DOHH2 (cell line): ENCODE measurements around the gene PTGR1.

Source experiments
- H3F3A ChIP-seq: fragments of 200-600 bp; sonication (generic), shearing (Covaris generic); 2 replicates; pipeline ENCODE4 v1.6.0; 2016; ENCODE audit warnings: antibody characterized with exemption, mild to moderate bottlenecking; ENCODE audit not compliant: control insufficient read depth, insufficient read depth
- H3K27ac ChIP-seq: fragments of 200-600 bp; sonication (generic); 2 replicates; pipeline ENCODE4 v1.5.1; 2014; ENCODE audit warnings: low read depth, mild to moderate bottlenecking, low read length, moderate library complexity
- H3K27me3 ChIP-seq: fragments of 200-600 bp; sonication (generic); 2 replicates; pipeline ENCODE4 v1.6.1; 2014; ENCODE audit warnings: mild to moderate bottlenecking, low read length, mixed read lengths; ENCODE audit not compliant: control insufficient read depth
- H3K36me3 ChIP-seq: fragments of 200-600 bp; sonication (generic); 2 replicates; pipeline ENCODE4 v1.6.1; 2014; ENCODE audit warnings: mild to moderate bottlenecking, low read length, moderate library complexity, mixed read lengths; ENCODE audit not compliant: control insufficient read depth
- H3K4me1 ChIP-seq: fragments of 200-600 bp; sonication (generic); 2 replicates; pipeline ENCODE4 v1.6.1; 2014; ENCODE audit warnings: mild to moderate bottlenecking, low read length, mixed read lengths; ENCODE audit not compliant: control insufficient read depth
- H3K4me2 ChIP-seq: fragments of 200-600 bp; sonication (generic); 2 replicates; pipeline ENCODE4 v1.6.0; 2014; ENCODE audit warnings: mild to moderate bottlenecking, low read length, moderate library complexity
- H3K4me3 ChIP-seq: fragments of 200-600 bp; sonication (generic); 2 replicates; pipeline ENCODE4 v1.5.1; 2014; ENCODE audit warnings: mild to moderate bottlenecking, low read length, mixed read lengths
- H3K79me2 ChIP-seq: fragments of 200-600 bp; sonication (generic); 2 replicates; pipeline ENCODE4 v1.6.1; 2014; ENCODE audit warnings: mild to moderate bottlenecking, low read length, mixed read lengths; ENCODE audit not compliant: control insufficient read depth
- H3K9me2 ChIP-seq: fragments of 200-600 bp; sonication (generic); replicated peaks from 2 replicates; pipeline ENCODE4 v1.6.1; 2014; ENCODE audit warnings: mild to moderate bottlenecking, low read length, mixed read lengths; ENCODE audit not compliant: control insufficient read depth
- H3K9me3 ChIP-seq: fragments of 200-600 bp; sonication (generic); 2 replicates; pipeline ENCODE4 v1.6.1; 2014; ENCODE audit warnings: antibody characterized with exemption, low read length, mixed read lengths; ENCODE audit not compliant: control insufficient read depth, insufficient read depth
- H4K20me1 ChIP-seq: fragments of 200-600 bp; sonication (generic); 2 replicates; pipeline ENCODE4 v1.6.0; 2014; ENCODE audit warnings: low read depth, mild to moderate bottlenecking, antibody characterized with exemption, low read length, moderate library complexity; ENCODE audit not compliant: control insufficient read depth, insufficient read depth
- EZH2phosphoT487 ChIP-seq: fragments of 200-600 bp; sonication (generic); IDR thresholded peaks from 2 replicates; pipeline ENCODE4 v1.6.1; 2017; ENCODE audit warnings: borderline replicate concordance, mild to moderate bottlenecking, antibody characterized with exemption, low read length, moderate library complexity, mixed read lengths
- TF ChIP-seq, protein P1 (sequence below): fragments of 200-600 bp; sonication (generic); IDR thresholded peaks from one replicate; pipeline ENCODE4 v1.5.1; 2014; ENCODE audit warnings: antibody characterized with exemption, mild to moderate bottlenecking, low read depth, low read length; ENCODE audit not compliant: poor library complexity, severe bottlenecking

The PTGR1 gene

DNA sequence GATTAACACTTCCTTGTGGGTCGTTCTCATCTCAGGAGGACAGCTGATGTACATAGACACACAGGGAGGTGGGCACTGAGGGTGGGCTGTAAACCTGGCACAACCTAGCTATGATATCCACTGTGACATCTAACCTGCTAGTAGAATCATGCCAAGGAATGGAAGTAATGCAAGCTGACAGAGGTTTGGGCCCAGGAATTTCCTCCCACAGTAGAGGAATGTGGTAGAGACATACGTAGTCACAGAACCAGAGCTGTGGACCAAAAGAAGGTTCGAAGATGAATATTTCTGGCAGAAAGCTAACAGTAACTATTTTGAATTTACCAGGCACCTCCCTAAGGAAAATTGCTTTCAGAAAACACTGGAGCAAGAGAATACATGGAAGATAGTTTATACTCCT is 16.5 kb upstream of the PTGR1 start:
- Histone ChIP-seq H3K27ac (no peak overlapping the region), H3K9me2 (no peaks in the 10 kb centered on the region), H3F3A (no peaks in the 10 kb centered on the region), H3K79me2 (no peaks in the 10 kb centered on the region), H3K4me3 (no peak overlapping the region), H3K4me1 (peaks cover 10% of the 10 kb centered on the region), H3K4me2 (no peak overlapping the region), H3K36me3 (no peaks in the 10 kb centered on the region), H4K20me1 (no peaks in the 10 kb centered on the region), H3K9me3 (no peaks in the 10 kb centered on the region), H3K27me3 (no peaks in the 10 kb centered on the region; the same call in 1 of the 2 replicates)
- TF ChIP-seq, protein P1, sequence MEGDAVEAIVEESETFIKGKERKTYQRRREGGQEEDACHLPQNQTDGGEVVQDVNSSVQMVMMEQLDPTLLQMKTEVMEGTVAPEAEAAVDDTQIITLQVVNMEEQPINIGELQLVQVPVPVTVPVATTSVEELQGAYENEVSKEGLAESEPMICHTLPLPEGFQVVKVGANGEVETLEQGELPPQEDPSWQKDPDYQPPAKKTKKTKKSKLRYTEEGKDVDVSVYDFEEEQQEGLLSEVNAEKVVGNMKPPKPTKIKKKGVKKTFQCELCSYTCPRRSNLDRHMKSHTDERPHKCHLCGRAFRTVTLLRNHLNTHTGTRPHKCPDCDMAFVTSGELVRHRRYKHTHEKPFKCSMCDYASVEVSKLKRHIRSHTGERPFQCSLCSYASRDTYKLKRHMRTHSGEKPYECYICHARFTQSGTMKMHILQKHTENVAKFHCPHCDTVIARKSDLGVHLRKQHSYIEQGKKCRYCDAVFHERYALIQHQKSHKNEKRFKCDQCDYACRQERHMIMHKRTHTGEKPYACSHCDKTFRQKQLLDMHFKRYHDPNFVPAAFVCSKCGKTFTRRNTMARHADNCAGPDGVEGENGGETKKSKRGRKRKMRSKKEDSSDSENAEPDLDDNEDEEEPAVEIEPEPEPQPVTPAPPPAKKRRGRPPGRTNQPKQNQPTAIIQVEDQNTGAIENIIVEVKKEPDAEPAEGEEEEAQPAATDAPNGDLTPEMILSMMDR, result no peak
- TF ChIP-seq EZH2phosphoT487, result no peak

DNA sequence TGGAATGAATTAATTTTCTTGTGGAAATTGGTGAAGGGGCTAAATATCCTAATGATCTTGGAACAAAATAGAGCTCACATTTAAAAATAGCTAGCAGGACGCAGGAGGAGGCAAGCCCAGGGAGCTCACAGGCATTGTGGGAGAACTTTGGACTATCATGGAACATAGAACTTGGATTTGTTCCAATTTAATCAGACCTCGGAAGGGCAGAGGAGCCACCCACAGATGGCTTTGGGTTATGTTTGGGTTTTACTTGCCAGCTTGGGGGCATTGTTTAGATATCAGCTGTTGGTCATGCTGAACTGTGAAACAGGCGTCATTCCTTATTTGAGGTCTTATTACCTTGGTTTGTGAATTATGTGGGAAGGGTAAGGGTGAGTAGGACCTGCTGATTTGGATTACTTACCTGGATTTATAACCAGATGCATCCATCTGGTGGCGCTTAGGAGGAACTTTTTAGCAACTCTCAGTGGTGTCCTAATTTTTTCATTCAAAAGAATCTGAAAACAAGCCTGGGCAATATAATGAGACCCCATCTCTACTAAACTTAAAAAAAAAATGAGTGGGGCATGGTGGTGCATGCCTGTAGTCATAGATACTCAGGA is 14.1 kb upstream of the PTGR1 start:
- Histone ChIP-seq H3K9me3 (no peaks in the 10 kb centered on the region), H4K20me1 (no peaks in the 10 kb centered on the region), H3K4me3 (no peak overlapping the region), H3K4me2 (no peak overlapping the region), H3K36me3 (no peaks in the 10 kb centered on the region), H3K27ac (no peak overlapping the region), H3K27me3 (peaks cover 2% of the 10 kb centered on the region; the same call in 1 of the 2 replicates), H3K9me2 (no peaks in the 10 kb centered on the region), H3K4me1 (peaks cover 2% of the 10 kb centered on the region; the same call in 1 of the 2 replicates), H3F3A (no peaks in the 10 kb centered on the region), H3K79me2 (no peaks in the 10 kb centered on the region)
- TF ChIP-seq EZH2phosphoT487, result no peak
- TF ChIP-seq, protein P1, result no peak

DNA sequence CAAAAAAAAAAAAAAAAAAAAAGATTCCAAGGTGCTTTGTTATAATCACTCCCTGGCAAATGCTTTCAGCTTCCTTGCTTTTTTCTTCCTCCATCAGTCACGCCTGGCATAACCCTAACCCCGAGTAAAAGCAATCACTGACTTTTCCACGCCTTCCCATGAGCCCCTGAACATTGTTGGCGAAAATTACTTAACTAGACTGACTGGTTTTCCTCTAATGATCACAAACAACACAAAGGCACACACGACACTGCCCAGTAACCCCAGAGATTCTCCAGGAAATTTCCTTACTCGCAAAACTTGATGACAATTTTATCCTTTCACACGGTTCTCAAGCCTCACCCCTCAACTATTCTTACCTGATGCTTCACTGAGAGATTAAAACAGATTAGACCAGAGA is 11.4 kb upstream of the PTGR1 start:
- H3K9me3 ChIP-seq, result no peaks in the 10 kb centered on the region
- peaks cover 2% of the 10 kb centered on the region; the same call in 1 of the 2 replicates for H3K27me3 ChIP-seq
- no peak overlapping the region for H3K27ac ChIP-seq
- H3K4me2 ChIP-seq, result no peak overlapping the region
- no peaks in the 10 kb centered on the region for H3K4me1 ChIP-seq
- no peaks in the 10 kb centered on the region for H3F3A ChIP-seq
- H3K9me2 ChIP-seq, result no peaks in the 10 kb centered on the region
- no peak overlapping the region for H3K4me3 ChIP-seq
- H3K36me3 ChIP-seq, result no peaks in the 10 kb centered on the region
- no peak for TF ChIP-seq EZH2phosphoT487
- TF ChIP-seq, protein P1, result no peak
- no peaks in the 10 kb centered on the region for H4K20me1 ChIP-seq
- H3K79me2 ChIP-seq, result no peaks in the 10 kb centered on the region
